HS-5 (cell line): ENCODE measurements around the gene NUTM2F.
"Not testable (repeated sequence)": the region's sequence is repeated elsewhere in the genome, so short reads cannot be mapped to it uniquely, and the experiment has no call there.

Source experiments
- DNase-seq: peaks from one replicate; pipeline ENCODE4 v3.0.0-alpha.2; 2012; ENCODE audit warnings: low read depth

NUTM2F gene

GRCh38 chr9:94316236-94316635 lies 12.2 kb downstream of the NUTM2F start:
- DNase-seq, result not testable (repeated sequence)

- not testable (repeated sequence) for DNase-seq
Observed at GRCh38 chr9:94315034-94315984, 13.1 kb downstream of the NUTM2F start.

- no peak for DNase-seq
Observed at GRCh38 chr9:94303321-94303720, 25.1 kb downstream of the NUTM2F start.

GRCh38 chr9:94302426-94302825 lies 26.0 kb downstream of the NUTM2F start:
- DNase-seq, result no peak

GRCh38 chr9:94301583-94301982 lies 26.9 kb downstream of the NUTM2F start:
- no peak for DNase-seq

- no peak for DNase-seq
Observed at GRCh38 chr9:94300470-94301301, 27.8 kb downstream of the NUTM2F start.

GRCh38 chr9:94298949-94299599 lies 29.4 kb downstream of the NUTM2F start:
- DNase-seq, result no peak

GRCh38 chr9:94289691-94290090 lies 38.8 kb downstream of the NUTM2F start:
- DNase-seq, result no peak

GRCh38 chr9:94287877-94288513 lies 40.4 kb downstream of the NUTM2F start:
- no peak for DNase-seq

GRCh38 chr9:94286116-94286515 lies 42.3 kb downstream of the NUTM2F start:
- no peak for DNase-seq

GRCh38 chr9:94281101-94281500 lies 47.3 kb downstream of the NUTM2F start:
- no peak for DNase-seq

GRCh38 chr9:94280409-94280989 lies 47.9 kb downstream of the NUTM2F start:
- DNase-seq, result no peak

- no peak for DNase-seq
Observed at GRCh38 chr9:94277885-94278536, 50.4 kb downstream of the NUTM2F start.

GRCh38 chr9:94277029-94277428 lies 51.4 kb downstream of the NUTM2F start:
- DNase-seq, result not testable (repeated sequence)

GRCh38 chr9:94270009-94270408 lies 58.4 kb downstream of the NUTM2F start:
- no peak for DNase-seq

GRCh38 chr9:94269264-94269663 lies 59.2 kb downstream of the NUTM2F start:
- DNase-seq, result no peak
